Stomach (tissue), 9 donors: ENCODE results near the gene KRTAP9-7. TPM values are rescaled to one million over a fixed set of nuclear protein-coding genes. Genes with fewer than 3 reads are reported as not detected.

Source experiments
- DNase-seq, 2 donors: peaks; one replicate each; pipeline versions ENCODE4 v3.0.0 to v3.0.0-alpha.2; 2013 to 2019
- H3K27ac ChIP-seq, 5 donors: fragments of 200-600 bp in 4 of 5; sonication (generic) in 4 of 5; one replicate each; pipeline ENCODE4 v1.5.1; 2013 to 2019; ENCODE audit warnings: mild to moderate bottlenecking in 1 of 5, moderate library complexity in 1 of 5
- H3K27me3 ChIP-seq, 3 donors: fragments of 200-600 bp; sonication (generic); one replicate each; pipeline ENCODE4 v1.5.1; 2017 to 2019; ENCODE audit warnings: mixed run types in 1 of 3
- H3K36me3 ChIP-seq, 4 donors: fragments of 200-600 bp; sonication (generic); 1 replicate in 3 of 4; 2 replicates in 1 of 4; pipeline ENCODE4 v1.5.1; 2016 to 2019
- H3K4me1 ChIP-seq, 4 donors: fragments of 200-600 bp; sonication (generic); one replicate each; pipeline ENCODE4 v1.5.1; 2016 to 2019
- H3K4me3 ChIP-seq, 4 donors: fragments of 200-600 bp; sonication (generic) in 3 of 4; one replicate each; pipeline ENCODE4 v1.5.1; 2016 to 2019; ENCODE audit warnings: mild to moderate bottlenecking in 1 of 4
- H3K9me3 ChIP-seq, 4 donors: fragments of 200-600 bp; sonication (generic); one replicate each; pipeline ENCODE4 v1.5.1; 2016 to 2019
- CTCF ChIP-seq, 7 experiments: fragments of 450-650 bp in 4 of 7; fragments of 200-600 bp in 3 of 7; sonication (generic) in 3 of 7; IDR thresholded peaks; one replicate each; pipeline ENCODE4 v1.5.1; 2016 to 2019; ENCODE audit warnings: antibody characterized with exemption in 7 of 7, control low read depth in 2 of 7, mild to moderate bottlenecking in 1 of 7
- EP300 ChIP-seq: sonication (generic); formaldehyde crosslinking; IDR thresholded peaks from one replicate; pipeline ENCODE4 v1.6.1; 2017; ENCODE audit warnings: antibody characterized with exemption
- POLR2A ChIP-seq, 4 donors: fragments of 450-650 bp; IDR thresholded peaks; one replicate each; pipeline ENCODE4 v1.6.1; 2016; ENCODE audit warnings: antibody characterized with exemption in 4 of 4, control low read depth in 2 of 4, mild to moderate bottlenecking in 1 of 4, moderate library complexity in 1 of 4
- POLR2AphosphoS5 ChIP-seq, 3 donors: sonication (generic); formaldehyde crosslinking; IDR thresholded peaks; one replicate each; pipeline ENCODE4 v1.6.1; 2016; ENCODE audit warnings: antibody characterized with exemption in 3 of 3
- WGBS, 5 donors: extraction: QIAGEN DNeasy Blood & Tissue Kit in 3 of 5; methylation state at CpG; one replicate each; pipeline versions ENCODE4 v1.1.5 to v1.1.7; 2013 to 2018; 5-methylcytosine and 5-hydroxymethylcytosine counted together
- intact Hi-C: fragments of 100-400 bp; cut with DNase I; formaldehyde crosslinking; loops from one replicate; pipeline ENCODE4 v1.15.1; 2023; ENCODE audit warnings: low total_unique reads
- polyA plus RNA-seq, 3 donors: library from polyadenylated mRNA; stranded (reverse); fragments of 200-250 nt; gene quantifications; one replicate each; pipeline ENCODE4 v1.2.3, GENCODE V29; 2013
- total RNA-seq, 5 donors: library from RNA; depleted of rRNA; stranded (reverse); fragments of >200 nt; gene quantifications; one replicate each; pipeline versions ENCODE4 v1.1.0 to v1.2.3, GENCODE V29; 2014 to 2016
- donor health status: healthy with polysubstance abuse.
- donor health status: Bipolar disorder and iron deficiency.
- donor health status: healthy.

KRTAP9-7 gene
- total and polyA plus RNA-seq, 8 donors = not detected

GRCh38 chr17:41302981-41303380 is 27.5 kb downstream of the KRTAP9-7 start:
- Histone ChIP-seq H3K27me3 (peaks cover 0 to 19% (median 5%) of the 10 kb centered on the region in 3 donors), H3K4me3 (no peak overlapping the region), H3K9me3 (no peaks in the 10 kb centered on the region), H3K4me1 (peaks cover 0 to 1% (median 0%) of the 10 kb centered on the region in 4 donors), H3K27ac (no peak overlapping the region), H3K36me3 (no peaks in the 10 kb centered on the region)
- intact Hi-C loops = no loop called here
- TF ChIP-seq EP300 (no peak), POLR2AphosphoS5 (IDR thresholded peaks at IDR 0.05) (no peak), POLR2A (IDR thresholded peaks at IDR 0.05) (no peak), CTCF (IDR thresholded peaks at IDR 0.05) (no peak)
- DNase-seq = no peak
- 76 to 91% (median 81%) methylated on average over 4 of the region's 4 CpGs for WGBS, 5 donors

- WGBS, 5 donors = 81 to 87% (median 85%) methylated on average over 12 of the region's 12 CpGs
- intact Hi-C loops = no loop called here
- H3K36me3 ChIP-seq = no peaks in the 10 kb centered on the region
Measured at GRCh38 chr17:41304091-41304490, 28.6 kb downstream of the KRTAP9-7 start.

GRCh38 chr17:41307647-41308046 is 32.1 kb downstream of the KRTAP9-7 start:
- Histone ChIP-seq H3K27me3 (peaks cover 0 to 25% (median 0%) of the 10 kb centered on the region in 3 donors), H3K9me3 (no peaks in the 10 kb centered on the region), H3K27ac (no peak overlapping the region), H3K4me3 (peak overlapping the region in 1 of 4 donors; percentile 12), H3K4me1 (peaks cover 0 to 6% (median 0%) of the 10 kb centered on the region in 4 donors), H3K36me3 (no peaks in the 10 kb centered on the region)
- intact Hi-C loops = no loop called here
- no peak for DNase-seq
- 79 to 85% (median 81%) methylated on average over 9 of the region's 9 CpGs for WGBS, 5 donors
- no peak for TF ChIP-seq POLR2AphosphoS5 (IDR thresholded peaks at IDR 0.05)
- TF ChIP-seq CTCF (IDR thresholded peaks at IDR 0.05) = no peak
- no peak for TF ChIP-seq EP300
- no peak for TF ChIP-seq POLR2A (IDR thresholded peaks at IDR 0.05)

More at GRCh38 chr17:41304091-41304490, 28.6 kb downstream of the KRTAP9-7 start:
- TF ChIP-seq CTCF (IDR thresholded peaks at IDR 0.05) (no peak), POLR2AphosphoS5 (IDR thresholded peaks at IDR 0.05) (no peak), POLR2A (IDR thresholded peaks at IDR 0.05) (no peak), EP300 (no peak)
- Histone ChIP-seq H3K9me3 (no peaks in the 10 kb centered on the region), H3K4me3 (no peak overlapping the region), H3K27ac (no peak overlapping the region), H3K27me3 (peaks cover 0 to 19% (median 0%) of the 10 kb centered on the region in 3 donors), H3K4me1 (peaks cover 0 to 6% (median 0%) of the 10 kb centered on the region in 4 donors)
- DNase-seq = no peak

DNA sequence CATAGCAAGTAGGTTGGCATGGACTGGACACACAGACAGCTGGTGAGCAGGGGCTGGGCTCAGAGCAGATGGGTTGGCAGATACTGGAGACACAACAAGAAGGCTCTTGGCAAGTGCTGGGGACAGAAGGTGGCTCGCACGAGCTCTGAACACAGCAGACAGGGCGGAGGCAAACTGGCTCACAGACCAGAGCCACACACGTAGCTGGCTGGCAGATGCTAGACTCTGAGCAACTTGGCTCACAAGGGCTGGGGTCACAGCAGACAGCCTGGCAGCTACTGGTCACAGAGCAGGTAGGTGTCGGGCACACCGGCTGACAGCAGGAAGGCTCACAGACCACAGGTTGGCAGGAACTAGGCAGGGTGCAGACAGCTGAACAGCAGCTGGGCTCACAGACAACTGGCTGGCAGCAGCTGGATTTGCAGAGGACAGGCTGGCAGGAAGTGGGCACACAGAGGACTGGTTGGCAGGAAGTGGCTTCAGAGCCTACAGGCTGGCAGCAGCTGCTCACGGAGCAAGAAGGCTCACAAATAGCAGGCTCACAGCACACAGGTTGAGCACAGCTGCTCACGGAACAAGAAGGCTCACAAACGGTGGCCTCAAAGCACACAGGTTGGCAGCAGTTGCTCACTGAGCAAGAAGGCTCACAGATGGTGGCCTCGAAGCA is 32.9 kb downstream of the KRTAP9-7 start:
- Histone ChIP-seq H3K27ac (peak overlapping the region in 2 of 5 donors; percentile 52 to 69), H3K9me3 (no peaks in the 10 kb centered on the region), H3K4me3 (peak overlapping the region in 1 of 4 donors; percentile 12), H3K27me3 (peaks cover 0 to 25% (median 0%) of the 10 kb centered on the region in 3 donors), H3K4me1 (peaks cover 0 to 6% (median 0%) of the 10 kb centered on the region in 4 donors), H3K36me3 (no peaks in the 10 kb centered on the region)
- DNase-seq = peak in 1 of 2 donors; percentile 70
- 46 to 67% (median 59%) methylated on average over 10 of the region's 10 CpGs for WGBS, 5 donors
- intact Hi-C loops = no loop called here
- TF ChIP-seq POLR2AphosphoS5 (IDR thresholded peaks at IDR 0.05) (no peak), EP300 (no peak), CTCF (IDR thresholded peaks at IDR 0.05) (no peak), POLR2A (IDR thresholded peaks at IDR 0.05) (no peak)
